Measurements from ENCODE around the gene DENND2A.
"Not testable (repeated sequence)": the region's sequence is repeated elsewhere in the genome, so short reads cannot be mapped to it uniquely, and the experiment has no call there.

The DENND2A gene

GRCh38 chr7:140540136-140540777 is 100.4 kb downstream of the DENND2A start:
- no peak for DNase-seq

GRCh38 chr7:140539461-140539860 is 101.2 kb downstream of the DENND2A start:
- DNase-seq = no peak

- DNase-seq = no peak
Measured at GRCh38 chr7:140537750-140538482, 102.7 kb downstream of the DENND2A start.

- DNase-seq = no peak
Measured at GRCh38 chr7:140534743-140535142, 105.9 kb downstream of the DENND2A start.

GRCh38 chr7:140533394-140533872 is 107.2 kb downstream of the DENND2A start:
- no peak for DNase-seq

- DNase-seq = not testable (repeated sequence)
Measured at GRCh38 chr7:140529428-140529827, 111.2 kb downstream of the DENND2A start.

GRCh38 chr7:140526787-140527664 is 113.6 kb downstream of the DENND2A start:
- no peak for DNase-seq

GRCh38 chr7:140526214-140526613 is 114.4 kb downstream of the DENND2A start:
- no peak for DNase-seq

GRCh38 chr7:140525743-140526142 is 114.9 kb downstream of the DENND2A start:
- no peak for DNase-seq

GRCh38 chr7:140521421-140521820 is 119.2 kb downstream of the DENND2A start:
- DNase-seq = no peak

GRCh38 chr7:140519007-140519399 is 121.6 kb downstream of the DENND2A start:
- no peak for DNase-seq

GRCh38 chr7:140518370-140519006 is 122.1 kb downstream of the DENND2A start:
- DNase-seq = no peak

- DNase-seq = peak; percentile 95
Measured at GRCh38 chr7:140517546-140518369, 122.9 kb downstream of the DENND2A start.

- peak; percentile 20 for DNase-seq
Measured at GRCh38 chr7:140512317-140513000, 128.2 kb downstream of the DENND2A start.

GRCh38 chr7:140509789-140510188 is 130.8 kb downstream of the DENND2A start:
- no peak for DNase-seq

- DNase-seq = not testable (repeated sequence)
Measured at GRCh38 chr7:140507556-140507955, 133.1 kb downstream of the DENND2A start.

GRCh38 chr7:140506788-140507464 is 133.7 kb downstream of the DENND2A start:
- DNase-seq = peak; percentile 96

- DNase-seq = no peak
Measured at GRCh38 chr7:140501966-140502365, 138.6 kb downstream of the DENND2A start.

GRCh38 chr7:140497807-140498206 is 142.8 kb downstream of the DENND2A start:
- not testable (repeated sequence) for DNase-seq

GRCh38 chr7:140497241-140497769 is 143.3 kb downstream of the DENND2A start:
- DNase-seq = no peak
